Skin of body (tissue), 2 donors: ENCODE data around the gene OIT3. TPM values are rescaled to one million over a fixed set of nuclear protein-coding genes. Genes with fewer than 3 reads are reported as not detected.
"Not testable (repeated sequence)": the region's sequence is repeated elsewhere in the genome, so short reads cannot be mapped to it uniquely, and the experiment has no call there.

Experiments
- DNase-seq: peaks from one replicate; lab custom pipeline; 2025; lab: John Stamatoyannopoulos, UW
- total RNA-seq: library from RNA; depleted of rRNA; stranded (reverse); fragments of >200 nt; gene quantifications from one replicate; pipeline ENCODE4 v1.2.3, GENCODE V29; 2014

The OIT3 gene
- total RNA-seq, 1 donor from 2014 or later: 2.9 TPM

DNA sequence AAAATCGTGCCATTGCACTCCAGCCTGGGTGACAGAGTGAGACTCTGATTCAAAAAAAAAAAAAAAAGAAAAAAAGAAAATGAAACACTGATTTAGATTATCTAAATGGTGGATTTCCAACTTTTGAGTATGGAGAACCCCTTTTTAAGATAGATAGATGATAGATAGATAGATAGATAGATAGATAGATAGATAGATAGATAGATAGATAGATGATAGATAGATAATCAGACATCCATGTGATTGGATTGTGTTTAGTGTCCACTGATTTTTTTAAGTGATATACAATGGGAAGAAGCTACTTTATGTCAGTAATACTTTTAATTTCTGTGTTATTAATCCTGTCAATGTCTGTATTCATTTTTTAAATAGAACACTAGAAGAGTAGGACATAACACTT, 6.0 kb downstream of the OIT3 start:
- no peak for DNase-seq

DNA sequence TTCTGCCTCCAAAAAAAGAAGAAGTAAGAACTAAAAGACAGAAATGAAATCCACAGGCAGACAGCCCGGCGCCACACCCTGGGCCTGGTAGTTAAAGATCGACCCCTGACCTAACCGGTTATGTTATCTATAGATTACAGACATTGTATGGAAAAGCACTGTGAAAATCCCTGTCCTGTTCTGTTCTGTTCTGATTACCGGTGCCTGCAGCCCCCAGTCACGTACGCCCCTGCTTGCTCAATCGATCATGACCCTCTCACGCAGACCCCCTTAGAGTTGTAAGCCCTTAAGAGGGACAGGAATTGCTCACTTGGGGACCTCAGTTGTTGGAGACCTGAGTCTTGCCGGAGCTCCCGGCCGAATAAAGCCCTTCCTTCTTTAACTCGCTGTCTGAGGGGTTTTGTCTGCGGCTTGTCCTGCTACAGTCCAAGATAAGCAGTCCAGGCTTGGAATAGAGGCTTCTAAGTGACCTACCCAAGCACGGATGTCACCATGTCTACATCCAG, 10.5 kb downstream of the OIT3 start:
- not testable (repeated sequence) for DNase-seq

DNA sequence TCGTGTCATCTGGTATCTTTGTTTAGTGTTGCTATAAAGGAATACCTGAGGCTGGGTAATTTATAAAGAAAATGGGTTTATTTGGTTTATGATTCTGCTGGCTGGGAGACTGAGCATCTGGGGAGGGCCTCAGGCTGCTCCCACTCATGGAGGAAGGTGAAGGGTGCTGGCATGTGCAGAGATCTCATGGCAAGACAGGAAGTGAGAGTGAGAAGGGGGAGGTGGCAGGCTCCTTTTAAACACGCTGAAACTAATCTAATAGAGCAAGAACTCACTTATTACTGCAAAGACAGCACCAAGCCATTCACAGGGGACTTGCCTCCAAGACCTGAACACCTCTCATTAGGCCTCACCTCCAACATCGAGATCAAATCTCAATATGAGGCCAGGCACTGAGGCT, 11.3 kb downstream of the OIT3 start:
- DNase-seq: no peak

DNA sequence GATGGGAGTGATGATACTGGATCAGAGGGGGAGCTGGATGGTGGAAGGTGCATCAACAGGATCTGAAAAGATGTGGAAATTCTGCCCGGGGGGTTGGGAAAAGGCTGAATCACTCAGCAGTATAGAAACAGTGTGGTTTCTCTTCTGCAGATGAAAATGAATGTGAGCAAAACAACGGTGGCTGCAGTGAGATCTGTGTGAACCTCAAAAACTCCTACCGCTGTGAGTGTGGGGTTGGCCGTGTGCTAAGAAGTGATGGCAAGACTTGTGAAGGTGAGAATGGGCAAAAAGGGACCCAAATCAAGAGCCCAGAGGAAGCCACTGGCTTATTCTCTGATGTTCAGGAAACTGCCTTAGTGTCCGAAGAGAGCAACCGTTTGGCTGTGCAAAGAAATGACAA, 12.9 kb downstream of the OIT3 start:
- DNase-seq: no peak

DNA sequence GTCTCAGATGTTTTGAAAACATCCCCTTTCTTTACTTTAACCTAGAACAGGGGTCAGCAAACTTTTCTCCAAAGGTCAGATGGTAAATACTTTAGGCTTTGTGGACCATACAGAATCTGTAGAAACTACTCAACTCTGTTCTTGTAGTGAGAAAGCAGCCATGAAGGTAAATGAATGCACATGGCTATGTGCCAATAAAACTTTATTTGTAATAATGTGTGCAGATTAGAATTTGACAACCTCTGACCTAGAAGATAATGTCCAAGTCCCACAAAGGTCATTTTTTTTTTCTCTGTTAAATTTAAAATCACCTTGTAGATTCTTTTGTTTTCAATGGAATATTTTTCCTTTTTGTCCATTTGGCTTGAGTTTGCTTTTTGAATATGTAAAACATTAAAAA, 17.2 kb downstream of the OIT3 start:
- no peak for DNase-seq

DNA sequence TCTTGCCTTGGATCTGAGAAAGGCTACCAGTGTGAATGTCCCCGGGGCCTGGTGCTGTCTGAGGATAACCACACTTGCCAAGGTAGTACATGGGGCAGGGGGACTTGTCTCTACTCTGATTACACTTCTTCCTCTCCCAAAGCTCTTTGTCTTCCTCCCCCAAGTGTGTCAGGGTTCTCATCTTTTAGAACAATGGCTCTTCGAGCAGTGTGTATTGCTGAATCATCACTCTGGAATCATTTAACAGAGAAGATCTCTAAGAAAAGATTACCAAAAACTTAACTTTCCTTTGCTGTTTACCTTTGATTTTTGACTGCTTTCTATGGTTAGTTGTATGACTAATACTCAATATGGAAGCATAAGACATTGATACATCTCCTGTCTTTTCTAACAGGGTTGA, 18.2 kb downstream of the OIT3 start:
- DNase-seq: no peak

DNA sequence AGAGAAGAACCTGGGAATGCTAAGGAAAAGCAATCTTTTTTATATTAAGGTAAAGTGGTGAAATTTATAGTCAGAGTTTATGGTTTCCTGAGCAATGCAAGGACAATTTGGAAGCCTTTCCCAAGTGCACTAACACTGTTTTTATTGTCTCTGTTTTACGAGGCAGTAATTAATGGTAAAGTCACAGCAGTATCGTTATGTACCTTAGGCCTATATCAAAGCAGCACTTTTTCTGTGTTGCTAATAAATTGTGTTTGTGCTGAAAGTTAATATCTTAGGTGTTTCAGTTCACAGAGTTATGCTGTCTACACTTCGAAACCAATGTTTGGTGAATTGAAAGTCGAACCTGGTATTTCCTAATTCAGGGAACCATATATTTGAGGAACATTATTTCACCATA, 19.2 kb downstream of the OIT3 start:
- DNase-seq: no peak

DNA sequence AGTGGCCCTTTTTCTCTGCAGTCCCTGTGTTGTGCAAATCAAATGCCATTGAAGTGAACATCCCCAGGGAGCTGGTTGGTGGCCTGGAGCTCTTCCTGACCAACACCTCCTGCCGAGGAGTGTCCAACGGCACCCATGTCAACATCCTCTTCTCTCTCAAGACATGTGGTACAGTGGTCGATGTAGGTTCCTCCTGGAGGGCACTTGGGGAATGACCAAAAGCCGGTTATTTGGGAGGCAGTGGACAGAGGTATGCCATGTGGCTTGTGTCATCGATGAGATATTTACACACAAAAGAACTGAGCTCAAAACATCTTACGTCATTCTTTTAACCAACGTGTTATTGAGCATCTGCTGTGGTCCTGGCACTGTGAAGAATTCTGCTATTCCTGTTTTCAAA, 19.7 kb downstream of the OIT3 start:
- no peak for DNase-seq

DNA sequence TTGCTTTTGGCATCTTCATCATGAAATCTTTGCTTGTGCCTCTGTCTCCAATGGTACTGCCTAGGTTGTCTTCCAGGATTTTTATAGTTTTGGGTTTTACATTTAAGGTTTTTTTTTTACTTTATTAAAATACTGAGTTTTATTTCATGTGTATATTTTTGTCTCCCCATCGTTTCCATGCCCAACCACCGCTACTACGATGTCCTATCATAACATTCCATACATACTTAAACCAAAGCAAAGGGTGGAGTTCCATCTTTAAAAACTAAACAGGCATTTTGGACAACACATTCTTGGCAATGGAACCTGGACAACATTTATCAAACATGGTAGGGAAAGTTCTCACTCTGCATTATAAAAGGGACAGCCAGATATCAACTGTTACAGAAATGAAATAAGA, 23.7 kb downstream of the OIT3 start:
- DNase-seq: not testable (repeated sequence)

DNA sequence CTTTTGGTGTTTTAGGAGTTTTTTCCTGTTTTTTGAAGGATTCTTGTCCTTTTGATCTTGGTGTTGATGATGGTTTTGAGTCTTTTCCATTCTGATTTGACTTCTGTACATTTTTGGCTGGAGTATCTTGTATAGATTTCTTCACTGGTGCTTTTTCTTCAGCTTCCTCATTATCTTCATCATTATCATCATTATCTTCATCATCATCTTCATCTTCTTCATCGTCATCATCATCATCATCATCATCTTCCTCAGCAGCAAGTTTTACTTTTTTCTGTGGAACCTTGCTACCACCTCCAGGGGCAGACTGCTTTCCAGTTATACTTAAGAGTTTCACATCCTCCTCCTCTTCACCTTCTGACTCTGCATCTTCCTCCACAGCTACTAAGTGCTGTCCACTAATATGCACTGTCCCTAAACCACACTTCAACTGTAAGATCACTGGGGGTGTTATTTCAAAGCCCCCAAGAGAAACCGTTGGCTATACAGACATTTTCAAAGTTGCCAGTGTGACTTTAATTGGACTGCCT, 24.3 kb downstream of the OIT3 start:
- DNase-seq: not testable (repeated sequence)

DNA sequence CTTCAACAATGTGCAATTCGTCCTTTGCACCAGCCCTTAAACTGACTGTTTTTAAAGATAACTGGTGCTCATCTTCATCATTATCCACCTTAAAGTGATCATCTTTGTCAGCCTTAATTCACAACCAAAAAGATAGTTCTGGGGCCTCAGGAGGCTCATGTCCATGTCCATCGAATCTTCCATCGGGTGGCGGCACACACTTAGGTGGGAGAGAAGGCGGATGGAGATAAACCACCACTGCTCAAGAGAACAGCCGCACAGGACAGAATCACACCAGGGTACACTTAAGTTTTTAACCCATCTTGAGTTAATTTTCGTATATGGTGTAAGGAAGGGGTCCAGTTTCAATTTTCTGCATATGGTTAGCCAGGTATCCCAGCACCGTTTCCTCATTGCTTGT, 24.8 kb downstream of the OIT3 start:
- DNase-seq: no peak

DNA sequence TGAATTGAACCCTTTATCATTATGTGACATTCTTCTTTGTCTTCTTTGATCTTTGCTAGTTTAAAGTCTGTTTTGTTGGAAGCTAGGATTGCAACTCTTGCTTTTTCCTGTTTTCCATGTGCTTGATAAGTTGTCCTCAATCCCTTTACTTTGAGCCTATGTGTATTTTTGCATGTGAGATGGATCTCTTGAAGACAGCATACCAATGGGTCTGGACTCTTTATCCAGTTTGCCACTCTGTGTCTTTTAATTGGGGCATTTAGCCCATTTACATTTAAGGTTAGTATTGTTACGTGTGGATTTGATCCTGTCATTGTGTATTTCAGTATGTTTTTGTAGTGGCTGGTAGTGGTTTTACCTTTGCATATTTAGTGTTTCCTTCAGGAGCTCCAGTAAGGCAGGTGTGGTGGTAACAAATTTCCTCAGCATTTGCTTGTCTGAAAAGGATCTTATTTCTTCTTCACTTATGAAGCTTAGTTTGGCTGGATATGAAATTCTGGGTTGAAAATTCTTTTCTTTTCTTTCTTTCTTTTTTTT, 27.7 kb downstream of the OIT3 start:
- not testable (repeated sequence) for DNase-seq

DNA sequence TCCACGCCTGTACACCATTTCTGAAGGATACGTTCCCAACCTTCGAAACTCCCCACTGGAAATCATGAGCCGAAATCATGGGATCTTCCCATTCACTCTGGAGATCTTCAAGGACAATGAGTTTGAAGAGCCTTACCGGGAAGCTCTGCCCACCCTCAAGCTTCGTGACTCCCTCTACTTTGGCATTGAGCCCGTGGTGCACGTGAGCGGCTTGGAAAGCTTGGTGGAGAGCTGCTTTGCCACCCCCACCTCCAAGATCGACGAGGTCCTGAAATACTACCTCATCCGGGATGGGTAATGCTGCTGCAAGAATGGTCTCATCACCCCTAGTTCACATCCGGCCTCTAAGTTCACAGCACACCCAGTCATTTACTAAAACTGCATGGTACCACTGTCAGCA, 30.8 kb downstream of the OIT3 start:
- no peak for DNase-seq

DNA sequence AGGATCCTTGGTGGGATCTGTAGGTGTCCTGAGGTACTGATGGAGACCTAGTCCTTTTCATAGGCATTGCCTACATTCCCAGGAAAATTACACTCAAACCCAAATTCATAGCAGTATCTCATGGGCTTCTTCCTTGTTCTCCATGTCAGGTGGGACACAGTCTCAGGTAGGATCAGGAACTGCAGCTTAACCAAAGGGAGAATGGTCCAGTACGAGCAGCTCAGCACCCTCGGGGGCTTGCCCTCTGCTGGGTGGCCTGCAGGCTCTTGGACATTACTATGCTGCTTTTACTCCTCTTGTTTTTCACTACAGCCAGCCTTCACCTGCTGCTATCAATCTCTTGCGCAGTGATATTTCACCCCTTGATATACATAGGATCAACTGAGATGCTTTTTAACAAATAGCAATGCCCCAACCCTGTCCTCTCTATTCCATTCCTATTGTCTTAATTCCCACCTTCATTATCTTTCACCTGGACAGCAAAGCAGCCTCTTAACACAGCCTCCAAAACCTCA, 32.5 kb downstream of the OIT3 start:
- no peak for DNase-seq

DNA sequence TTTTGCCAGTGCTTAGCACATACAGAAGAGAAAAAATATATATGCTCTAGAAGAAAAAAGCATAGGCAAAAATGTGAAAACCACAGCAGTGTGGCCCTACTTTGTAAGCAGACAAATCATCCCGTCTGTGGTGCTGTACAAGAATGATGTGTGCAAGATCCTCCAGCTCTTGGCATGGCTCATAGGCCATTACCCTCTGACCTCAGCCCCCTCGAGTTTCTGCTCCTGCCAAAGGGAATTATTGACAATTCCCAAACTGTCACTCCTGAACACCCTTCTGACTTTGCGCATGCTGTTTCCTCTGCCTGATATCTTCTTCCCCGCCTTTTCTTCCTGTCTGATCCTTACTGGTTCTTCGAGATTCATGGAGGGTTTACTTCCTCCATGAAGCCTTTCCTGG, 33.9 kb downstream of the OIT3 start:
- no peak for DNase-seq

DNA sequence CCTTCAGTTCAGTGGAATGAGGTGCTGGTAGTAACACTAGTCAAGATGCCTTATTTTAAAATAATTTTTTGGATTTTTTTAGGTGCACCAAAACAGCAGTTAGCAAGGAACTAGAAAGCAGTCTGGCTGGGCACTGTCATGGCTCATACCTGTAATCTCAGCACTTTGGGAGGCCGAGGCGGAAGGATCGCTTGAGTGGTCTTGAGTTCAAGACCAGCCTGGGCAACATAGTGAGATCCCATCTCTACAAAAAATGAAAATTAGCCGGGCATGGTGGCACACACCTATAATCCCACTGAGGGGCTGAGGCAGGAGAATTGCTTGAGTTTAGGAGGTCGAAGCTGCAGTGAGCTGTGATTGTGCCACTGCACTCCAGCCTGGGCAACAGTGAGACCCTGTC, 35.3 kb downstream of the OIT3 start:
- no peak for DNase-seq

DNA sequence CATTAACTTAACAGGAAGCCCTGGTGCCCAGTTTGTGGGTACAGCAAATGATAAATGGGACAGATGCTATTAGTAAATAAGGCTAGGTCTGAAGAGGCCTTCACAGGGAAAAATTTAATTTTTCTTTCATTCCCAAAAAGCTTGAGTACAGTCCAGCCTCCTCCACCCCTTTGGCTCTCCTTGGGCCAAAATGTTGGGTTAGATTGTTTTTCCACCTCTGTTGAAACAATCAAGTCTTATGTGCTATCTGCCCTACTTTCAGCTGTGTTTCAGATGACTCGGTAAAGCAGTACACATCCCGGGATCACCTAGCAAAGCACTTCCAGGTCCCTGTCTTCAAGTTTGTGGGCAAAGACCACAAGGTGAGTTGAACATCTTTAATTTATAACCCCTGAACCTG, 36.7 kb downstream of the OIT3 start:
- no peak for DNase-seq

DNA sequence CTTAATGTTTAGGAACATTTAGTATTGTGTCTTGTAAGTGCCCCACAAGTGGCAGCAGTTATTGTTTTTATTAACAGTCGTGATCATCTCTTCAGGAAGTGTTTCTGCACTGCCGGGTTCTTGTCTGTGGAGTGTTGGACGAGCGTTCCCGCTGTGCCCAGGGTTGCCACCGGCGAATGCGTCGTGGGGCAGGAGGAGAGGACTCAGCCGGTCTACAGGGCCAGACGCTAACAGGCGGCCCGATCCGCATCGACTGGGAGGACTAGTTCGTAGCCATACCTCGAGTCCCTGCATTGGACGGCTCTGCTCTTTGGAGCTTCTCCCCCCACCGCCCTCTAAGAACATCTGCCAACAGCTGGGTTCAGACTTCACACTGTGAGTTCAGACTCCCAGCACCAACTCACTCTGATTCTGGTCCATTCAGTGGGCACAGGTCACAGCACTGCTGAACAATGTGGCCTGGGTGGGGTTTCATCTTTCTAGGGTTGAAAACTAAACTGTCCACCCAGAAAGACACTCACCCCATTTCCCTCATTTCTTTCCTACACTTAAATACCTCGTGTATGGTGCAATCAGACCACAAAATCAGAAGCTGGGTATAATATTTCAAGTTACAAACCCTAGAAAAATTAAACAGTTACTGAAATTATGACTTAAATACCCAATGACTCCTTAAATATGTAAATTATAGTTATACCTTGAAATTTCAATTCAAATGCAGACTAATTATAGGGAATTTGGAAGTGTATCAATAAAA, 38.9 kb downstream of the OIT3 start:
- no peak for DNase-seq

DNA sequence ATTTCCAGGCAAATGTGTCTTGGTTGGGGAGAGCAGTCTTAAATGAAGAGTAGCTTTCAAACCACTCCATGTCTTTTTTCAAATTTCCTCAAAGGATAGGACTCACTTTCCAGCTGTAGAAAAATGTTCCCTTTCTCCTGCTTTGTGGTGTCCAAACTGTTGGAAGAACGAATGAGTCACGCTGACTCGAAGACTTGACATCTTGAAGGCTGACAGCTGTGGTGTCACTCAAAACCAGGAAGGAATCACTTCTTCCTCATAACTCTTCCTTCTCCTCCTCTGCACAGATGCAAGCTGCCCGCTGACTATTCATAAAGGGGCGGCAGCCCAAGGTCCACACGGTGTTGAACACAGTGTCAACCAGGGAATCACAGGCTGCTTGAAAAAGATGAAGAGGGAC, 41.8 kb downstream of the OIT3 start:
- DNase-seq: no peak

DNA sequence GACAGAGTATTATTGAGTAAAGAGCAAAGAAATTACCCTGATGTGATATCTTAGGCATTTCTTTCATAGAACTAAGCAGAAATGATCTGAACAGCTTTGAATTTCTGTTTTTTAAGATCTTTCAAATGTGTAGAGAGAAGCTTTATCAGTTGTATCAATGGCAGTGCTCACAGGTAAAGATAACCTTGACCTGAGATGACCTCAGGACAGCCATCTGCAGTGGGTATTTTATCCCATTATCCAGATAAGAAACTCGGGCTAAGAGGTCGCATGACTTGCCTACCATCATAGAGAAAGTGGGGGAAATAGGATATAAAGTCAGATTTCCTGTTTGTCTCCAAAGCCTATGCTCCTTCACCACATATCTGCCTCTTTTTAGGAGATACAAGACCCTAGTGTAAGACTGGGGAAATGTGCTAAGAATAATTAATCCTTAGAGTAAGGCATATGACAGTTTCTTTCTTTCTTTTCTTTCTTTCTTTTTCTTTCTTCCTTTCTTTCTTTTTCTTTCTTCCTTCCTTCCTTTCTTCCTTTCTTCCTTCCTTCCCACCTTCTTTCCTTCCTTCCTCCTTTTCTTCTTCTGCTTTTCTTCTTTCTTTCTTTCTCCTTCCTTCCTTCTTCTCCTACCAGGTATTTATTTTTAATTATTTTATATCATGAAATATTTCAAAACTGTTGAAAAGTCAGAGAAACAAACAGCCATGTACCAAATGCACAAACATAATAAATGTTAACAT, 50.1 kb downstream of the OIT3 start:
- DNase-seq: no peak

DNA sequence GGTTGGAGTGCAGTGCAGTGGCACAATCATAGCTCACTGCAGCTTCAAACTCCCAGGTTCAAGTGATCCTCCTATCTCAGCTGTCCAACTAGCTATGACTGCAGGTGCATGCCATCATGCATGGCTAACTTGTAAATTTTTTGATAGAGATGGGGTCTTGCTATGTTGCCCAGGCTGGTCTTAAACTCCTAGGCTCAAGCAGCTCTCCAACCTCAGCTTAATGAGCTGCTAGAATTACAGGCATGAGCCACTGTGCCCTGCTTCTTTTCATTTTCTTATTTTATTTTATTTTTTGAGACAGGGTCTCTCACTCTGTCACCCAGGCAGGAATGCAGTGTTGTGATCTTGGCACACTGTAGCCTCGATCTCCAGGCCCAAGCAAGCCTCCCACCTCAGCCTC, 53.4 kb downstream of the OIT3 start:
- no peak for DNase-seq

DNA sequence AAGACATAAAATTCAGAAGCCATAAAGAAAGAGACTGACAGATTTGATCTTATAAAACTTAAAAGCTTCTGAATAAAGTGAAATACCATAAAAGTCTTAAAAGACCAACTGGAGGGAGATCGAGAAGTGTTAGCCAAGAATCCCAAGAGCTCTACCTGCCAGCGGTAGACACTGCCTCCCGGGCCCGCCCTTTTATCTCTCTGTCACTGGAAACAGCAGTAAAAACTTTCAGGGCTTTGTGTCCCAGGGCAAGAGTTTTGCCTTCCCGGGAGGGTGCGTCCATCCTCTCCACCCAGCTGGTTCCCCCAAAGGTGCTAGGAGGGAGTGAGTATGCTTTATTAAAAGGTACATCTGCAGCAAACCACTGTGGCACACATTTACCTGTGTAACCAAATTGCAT, 55.2 kb downstream of the OIT3 start:
- DNase-seq: no peak
